GM23248 (cell line): ENCODE results near the gene TMEM132C.

ENCODE experiments used
- EZH2 ChIP-seq: fragments of 200-600 bp; sonication (generic); IDR thresholded peaks from 2 replicates; pipeline ENCODE4 v1.6.1; 2018; ENCODE audit warnings: antibody characterized with exemption, mild to moderate bottlenecking; ENCODE audit not compliant: insufficient read depth, poor library complexity, severe bottlenecking
- EZH2phosphoT487 ChIP-seq: fragments of 200-600 bp; sonication (generic); IDR thresholded peaks from 2 replicates; pipeline ENCODE4 v1.6.1; 2018; ENCODE audit warnings: antibody characterized with exemption, moderate library complexity, mild to moderate bottlenecking, low read depth; ENCODE audit not compliant: insufficient read depth

GRCh38 chr12:128382946-128383345 is 116.0 kb downstream of the TMEM132C start:
- TF ChIP-seq EZH2phosphoT487 (no peak), EZH2 (no peak)
